Endothelial cell of umbilical vein (primary cell): ENCODE measurements around the gene CERS6. TPM values are rescaled to one million over a fixed set of nuclear protein-coding genes. Genes with fewer than 3 reads are reported as not detected.

ENCODE experiments used
- BruUV-seq: library from RNA; stranded (reverse); fragments of 400-500 nt; replicated peaks from 2 replicates; lab custom pipeline; 2021; lab: Mats Ljungman, UMichigan
- CTCF ChIA-PET: fragments of 300-600, 350-600 bp; sonication (Branson Sonifier 250); formaldehyde crosslinking; loops from one replicate; lab custom pipeline; 2021; ENCODE audit warnings: antibody characterized with exemption, inconsistent platforms; lab: Charles Lee
- POLR2A ChIA-PET: fragments of 300-600, 350-600 bp; sonication (Branson Sonifier 250); formaldehyde crosslinking; loops from one replicate; lab custom pipeline; 2021; ENCODE audit warnings: antibody characterized with exemption, inconsistent platforms; lab: Charles Lee
- DNase-seq: peaks from one replicate; pipeline ENCODE4 v3.0.0-alpha.2; 2011; ENCODE audit warnings: low read depth, low spot score
- FAIRE-seq: peaks from 2 replicates; lab custom pipeline; 2011; peaks lifted over from hg19 to GRCh38; lab: Jason Lieb, UNC
- H2AFZ ChIP-seq: 2 replicates; pipeline ENCODE4 v1.6.0; 2012; ENCODE audit warnings: low read depth, low read length, control low read depth, inconsistent platforms
- H3K27ac ChIP-seq: 2 replicates; pipeline ENCODE4 v1.5.1; 2011; ENCODE audit warnings: low read depth, mild to moderate bottlenecking, control low read depth, low read length, moderate library complexity; ENCODE audit not compliant: insufficient read depth
- H3K27me3 ChIP-seq, 2 experiments: 2 replicates each; pipeline versions ENCODE4 v1.6.0 to v1.6.1; 2011; ENCODE audit warnings: low read length in 2 of 2, mixed read lengths in 1 of 2; ENCODE audit not compliant: control insufficient read depth in 2 of 2, insufficient read depth in 2 of 2
- H3K36me3 ChIP-seq, 2 experiments: 2 replicates in 1 of 2; 3 replicates in 1 of 2; pipeline ENCODE4 v1.5.1; 2011; ENCODE audit warnings: low read length in 2 of 2, mild to moderate bottlenecking in 1 of 2, moderate library complexity in 1 of 2; ENCODE audit not compliant: control insufficient read depth in 2 of 2, insufficient read depth in 2 of 2; ENCODE audit errors: extremely low read depth in 1 of 2
- H3K4me1 ChIP-seq: 3 replicates; pipeline ENCODE4 v1.5.1; 2011; ENCODE audit warnings: mild to moderate bottlenecking, low read length; ENCODE audit not compliant: control insufficient read depth, insufficient read depth; ENCODE audit errors: extremely low read depth
- H3K4me2 ChIP-seq: 2 replicates; pipeline ENCODE4 v1.6.1; 2011; ENCODE audit warnings: low read length, control low read depth, mixed read lengths; ENCODE audit not compliant: insufficient read depth
- H3K4me3 ChIP-seq, 3 experiments: fragments of 200-600 bp in 1 of 3; sonication (generic), shearing (Covaris generic) in 1 of 3; replicated peaks in 1 of 3; 2 replicates each; pipeline ENCODE4 v1.5.1; 2011 to 2016; ENCODE audit warnings: control low read depth in 3 of 3, low read length in 3 of 3, mild to moderate bottlenecking in 2 of 3, inconsistent platforms in 1 of 3, low read depth in 1 of 3, moderate library complexity in 1 of 3; ENCODE audit not compliant: insufficient read depth in 1 of 3
- H3K79me2 ChIP-seq: 2 replicates; pipeline ENCODE4 v1.6.0; 2012; ENCODE audit warnings: low read length, inconsistent platforms; ENCODE audit not compliant: control insufficient read depth, insufficient read depth
- H3K9ac ChIP-seq: replicated peaks from 2 replicates; pipeline ENCODE3; 2011; ENCODE audit warnings: low read length, control low read depth; ENCODE audit not compliant: insufficient read depth; ENCODE audit errors: extremely low read depth
- H3K9me1 ChIP-seq: replicated peaks from 3 replicates; pipeline ENCODE4 v1.6.0; 2011; ENCODE audit warnings: mild to moderate bottlenecking, low read length; ENCODE audit not compliant: control insufficient read depth, insufficient read depth; ENCODE audit errors: extremely low read depth
- H3K9me3 ChIP-seq: replicated peaks from 2 replicates; pipeline ENCODE4 v1.5.1; 2012; ENCODE audit warnings: low read length, inconsistent platforms; ENCODE audit not compliant: control insufficient read depth, insufficient read depth
- H4K20me1 ChIP-seq: replicated peaks from 2 replicates; pipeline ENCODE3; 2011; ENCODE audit warnings: mild to moderate bottlenecking, low read length; ENCODE audit not compliant: control insufficient read depth, insufficient read depth; ENCODE audit errors: extremely low read depth
- CTCF ChIP-seq, 2 donors: IDR thresholded peaks; 1 replicate in 1 of 2; 2 replicates in 1 of 2; pipeline ENCODE4 v1.5.1; 2011; ENCODE audit warnings: low read length in 2 of 2, mild to moderate bottlenecking in 2 of 2, moderate library complexity in 2 of 2, control low read depth in 1 of 2, inconsistent platforms in 1 of 2, low read depth in 1 of 2; ENCODE audit not compliant: insufficient read depth in 1 of 2; ENCODE audit errors: extremely low read depth in 1 of 2
- EZH2 ChIP-seq: IDR thresholded peaks from 2 replicates; pipeline ENCODE4 v1.6.1; 2012; ENCODE audit warnings: borderline replicate concordance, low read depth, mild to moderate bottlenecking, moderate library complexity, low read length, inconsistent platforms; ENCODE audit not compliant: severe bottlenecking
- FOS ChIP-seq: IDR thresholded peaks from 2 replicates; pipeline ENCODE4 v1.6.1; 2011; ENCODE audit warnings: mild to moderate bottlenecking, low read length, moderate library complexity, borderline replicate concordance; ENCODE audit not compliant: insufficient read depth
- GATA2 ChIP-seq: IDR thresholded peaks from 2 replicates; pipeline ENCODE4 v1.7.0; 2011; ENCODE audit warnings: low read depth, mild to moderate bottlenecking, moderate library complexity, mixed read lengths, low read length; ENCODE audit not compliant: insufficient read length, insufficient read depth
- JUN ChIP-seq: IDR thresholded peaks from 2 replicates; pipeline ENCODE4 v1.6.1; 2011; ENCODE audit warnings: borderline replicate concordance, low read depth; ENCODE audit not compliant: insufficient read length, insufficient read depth
- MAX ChIP-seq: IDR thresholded peaks from 2 replicates; pipeline ENCODE4 v1.6.1; 2011; ENCODE audit not compliant: insufficient read depth, insufficient read length
- MYC ChIP-seq: IDR thresholded peaks from one replicate; pipeline ENCODE4 v1.6.1; 2011; ENCODE audit warnings: mild to moderate bottlenecking, low read depth, low read length
- POLR2A ChIP-seq: IDR thresholded peaks from 2 replicates; pipeline ENCODE4 v1.6.1; 2012; ENCODE audit warnings: low read depth, mild to moderate bottlenecking, control low read depth, low read length
- POLR2AphosphoS5 ChIP-seq: IDR thresholded peaks from 2 replicates; pipeline ENCODE4 v1.6.1; 2012; ENCODE audit warnings: low read depth, mild to moderate bottlenecking, control low read depth, low read length, moderate library complexity; ENCODE audit not compliant: insufficient read depth
- dilution Hi-C: fragments of 300-500 bp; cut with MboI; formaldehyde crosslinking; loops from one replicate; pipeline ENCODE4 v1.15.0; 2019; ENCODE audit warnings: low sequenced_read_pairs; ENCODE audit not compliant: extremely low pct_ligation_motif_present
- intact Hi-C: fragments of 100-400 bp; cut with micrococcal nuclease; formaldehyde crosslinking; loops from one replicate; pipeline ENCODE4 v1.10.0; 2022
- polyA plus RNA-seq, 4 experiments: library from polyadenylated mRNA; depleted of rRNA in 3 of 4; stranded (reverse) in 3 of 4; unstranded in 1 of 4; fragments of >200 nt; gene quantifications; 2 replicates each; pipeline versions ENCODE4 v1.2.1 to v1.2.3, GENCODE V29; 2011 to 2012; ENCODE audit warnings: missing spikeins in 1 of 4
- total RNA-seq: library from RNA; stranded (reverse); gene quantifications from 2 replicates; pipeline ENCODE4 v1.2.3, GENCODE V29; 2021

CERS6 gene
- total and polyA plus RNA-seq, 2 donors (not counting 3 experiments of a cell fraction or from before 2014, with no cell fraction given): 2.7 to 11.7 TPM

- Histone ChIP-seq H3K27ac (no peak overlapping the region), H3K9me3 (no peaks in the 10 kb centered on the region), H4K20me1 (no peaks in the 10 kb centered on the region), H3K9me1 (no peaks in the 10 kb centered on the region), H3K4me3 (no peak overlapping the region), H3K27me3 (no peaks in the 10 kb centered on the region), H3K36me3 (no peaks in the 10 kb centered on the region), H3K79me2 (no peaks in the 10 kb centered on the region), H3K4me1 (no peaks in the 10 kb centered on the region), H3K9ac (no peak overlapping the region), H2AFZ (no peak overlapping the region), H3K4me2 (no peak overlapping the region)
- intact Hi-C loops: no loop called here
- no peak for DNase-seq
- ChIA-PET CTCF (interaction anchor here (0.6 to 0.7 kb wide), 2 partner anchors 12 to 66 kb away, joined by 3 read pairs; no protein-coding TSS in a partner anchor), POLR2A (no interaction called here)
- TF ChIP-seq MYC: no peak
- no peak for TF ChIP-seq POLR2A
- no peak for TF ChIP-seq EZH2
- TF ChIP-seq CTCF (IDR thresholded peaks at IDR 0.05; ENCODE audit: extremely low read depth in 1 of 2, insufficient read depth in 1 of 2, low read depth in 1 of 2, low read length in 2 of 2): no peak
- TF ChIP-seq JUN: no peak
- no peak for TF ChIP-seq MAX
- no peak for TF ChIP-seq POLR2AphosphoS5
- TF ChIP-seq FOS: no peak
- TF ChIP-seq GATA2: no peak
- FAIRE-seq: no peak
- BruUV-seq: no TSS peak
- dilution Hi-C loops: no loop called here
These were observed 146.3 kb downstream of the CERS6 start for GRCh38 chr2:168602379-168602778.
